Esophagus (tissue), 2 donors: Measurements from ENCODE around the gene ST7. TPM values are rescaled to one million over a fixed set of nuclear protein-coding genes. Genes with fewer than 3 reads are reported as not detected.

Experiments
- H3K27ac ChIP-seq, 2 donors: one replicate each; pipeline ENCODE4 v1.5.1; 2013; ENCODE audit warnings: low read depth in 2 of 2, mild to moderate bottlenecking in 2 of 2, inconsistent platforms in 1 of 2, low read length in 1 of 2, moderate library complexity in 1 of 2
- H3K27me3 ChIP-seq, 2 donors: one replicate each; pipeline ENCODE4 v1.6.1; 2013; ENCODE audit warnings: low read length in 2 of 2, control low read depth in 1 of 2, mild to moderate bottlenecking in 1 of 2; ENCODE audit not compliant: insufficient read depth in 2 of 2, control insufficient read depth in 1 of 2
- H3K36me3 ChIP-seq, 2 donors: one replicate each; pipeline ENCODE4 v1.6.1; 2013; ENCODE audit warnings: low read length in 1 of 2; ENCODE audit not compliant: control insufficient read depth in 2 of 2, insufficient read depth in 2 of 2
- H3K4me1 ChIP-seq, 2 donors: one replicate each; pipeline ENCODE4 v1.6.1; 2013; ENCODE audit warnings: low read length in 1 of 2; ENCODE audit not compliant: control insufficient read depth in 2 of 2, insufficient read depth in 2 of 2
- H3K4me3 ChIP-seq, 2 donors: one replicate each; pipeline ENCODE4 v1.5.1; 2013; ENCODE audit warnings: low read length in 2 of 2, mild to moderate bottlenecking in 2 of 2, low read depth in 1 of 2, moderate library complexity in 1 of 2
- H3K9me3 ChIP-seq, 2 donors: one replicate each; pipeline ENCODE4 v1.6.1; 2013; ENCODE audit warnings: mild to moderate bottlenecking in 2 of 2, low read depth in 1 of 2, low read length in 1 of 2, moderate library complexity in 1 of 2; ENCODE audit not compliant: control insufficient read depth in 2 of 2, insufficient read depth in 1 of 2
- WGBS, 2 donors: extraction: QIAGEN DNeasy Blood & Tissue Kit; methylation state at CpG; one replicate each; pipeline ENCODE4 v1.1.7; 2013; 5-methylcytosine and 5-hydroxymethylcytosine counted together
- polyA plus RNA-seq, 2 donors: library from polyadenylated mRNA; stranded (reverse); fragments of 200-250 nt; gene quantifications; one replicate each; pipeline ENCODE4 v1.2.3, GENCODE V29; 2013
- donor health status: healthy with polysubstance abuse.
- donor health status: Bipolar disorder and iron deficiency.

Gene ST7
- polyA plus RNA-seq, 2 donors = 4.3 to 7.4 TPM

GRCh38 chr7:117077658-117078057, 124.4 kb downstream of the ST7 start:
- no peaks in the 10 kb centered on the region for H3K27me3 ChIP-seq
- H3K4me1 ChIP-seq = peaks cover 3% of the 10 kb centered on the region in 2 donors
- no peaks in the 10 kb centered on the region for H3K9me3 ChIP-seq
- H3K27ac ChIP-seq = no peak overlapping the region
- H3K36me3 ChIP-seq = no peaks in the 10 kb centered on the region
- H3K4me3 ChIP-seq = no peak overlapping the region

- Histone ChIP-seq H3K27me3 (no peaks in the 10 kb centered on the region), H3K4me1 (no peaks in the 10 kb centered on the region), H3K4me3 (no peak overlapping the region), H3K27ac (no peak overlapping the region), H3K9me3 (no peaks in the 10 kb centered on the region), H3K36me3 (no peaks in the 10 kb centered on the region)
- WGBS, 2 donors = 72 to 74% methylated on average over 2 of the region's 2 CpGs
Measured at GRCh38 chr7:117082647-117083046, 129.3 kb downstream of the ST7 start.

GRCh38 chr7:117083648-117084047, 130.3 kb downstream of the ST7 start:
- Histone ChIP-seq H3K9me3 (no peaks in the 10 kb centered on the region), H3K27me3 (no peaks in the 10 kb centered on the region), H3K36me3 (no peaks in the 10 kb centered on the region), H3K27ac (no peak overlapping the region), H3K4me3 (no peak overlapping the region), H3K4me1 (no peaks in the 10 kb centered on the region)
- 35 to 48% methylated on average over 2 of the region's 2 CpGs for WGBS, 2 donors

GRCh38 chr7:117084286-117084685, 131.0 kb downstream of the ST7 start:
- Histone ChIP-seq H3K36me3 (no peaks in the 10 kb centered on the region), H3K9me3 (no peaks in the 10 kb centered on the region), H3K27me3 (no peaks in the 10 kb centered on the region), H3K27ac (no peak overlapping the region), H3K4me3 (no peak overlapping the region), H3K4me1 (no peaks in the 10 kb centered on the region)
- WGBS, 2 donors = 66 to 70% methylated on average over 1 of the region's 1 CpG

GRCh38 chr7:117085275-117085674, 132.0 kb downstream of the ST7 start:
- Histone ChIP-seq H3K9me3 (no peaks in the 10 kb centered on the region), H3K4me3 (no peak overlapping the region), H3K36me3 (no peaks in the 10 kb centered on the region), H3K27ac (no peak overlapping the region), H3K27me3 (no peaks in the 10 kb centered on the region), H3K4me1 (no peaks in the 10 kb centered on the region)
- WGBS, 2 donors = 53 to 55% methylated on average over 3 of the region's 3 CpGs

GRCh38 chr7:117085769-117086463, 132.6 kb downstream of the ST7 start:
- no peaks in the 10 kb centered on the region for H3K27me3 ChIP-seq
- 77 to 78% methylated on average over 3 of the region's 3 CpGs for WGBS, 2 donors
- no peaks in the 10 kb centered on the region for H3K9me3 ChIP-seq
- H3K4me3 ChIP-seq = no peak overlapping the region
- H3K4me1 ChIP-seq = peaks cover 0 to 2% of the 10 kb centered on the region in 2 donors
- no peaks in the 10 kb centered on the region for H3K36me3 ChIP-seq
- H3K27ac ChIP-seq = no peak overlapping the region

- H3K9me3 ChIP-seq = no peaks in the 10 kb centered on the region
- peaks cover 0 to 2% of the 10 kb centered on the region in 2 donors for H3K4me1 ChIP-seq
- H3K27ac ChIP-seq = no peak overlapping the region
- H3K4me3 ChIP-seq = no peak overlapping the region
- 73 to 80% methylated on average over 3 of the region's 3 CpGs for WGBS, 2 donors
- no peaks in the 10 kb centered on the region for H3K27me3 ChIP-seq
- H3K36me3 ChIP-seq = no peaks in the 10 kb centered on the region
Measured at GRCh38 chr7:117086788-117087187, 133.5 kb downstream of the ST7 start.

- H3K36me3 ChIP-seq = no peaks in the 10 kb centered on the region
- peaks cover 0 to 2% of the 10 kb centered on the region in 2 donors for H3K4me1 ChIP-seq
- no peak overlapping the region for H3K27ac ChIP-seq
- no peaks in the 10 kb centered on the region for H3K27me3 ChIP-seq
- H3K9me3 ChIP-seq = no peaks in the 10 kb centered on the region
- no peak overlapping the region for H3K4me3 ChIP-seq
- WGBS, 2 donors = 70 to 82% methylated on average over 4 of the region's 4 CpGs
Measured at GRCh38 chr7:117087639-117088396, 134.5 kb downstream of the ST7 start.

GRCh38 chr7:117088623-117089194, 135.4 kb downstream of the ST7 start:
- Histone ChIP-seq H3K27ac (no peak overlapping the region), H3K4me1 (peaks cover 0 to 2% of the 10 kb centered on the region in 2 donors), H3K9me3 (no peaks in the 10 kb centered on the region), H3K36me3 (no peaks in the 10 kb centered on the region), H3K27me3 (no peaks in the 10 kb centered on the region), H3K4me3 (no peak overlapping the region)
- WGBS, 2 donors = 71 to 98% methylated on average over 2 of the region's 2 CpGs
